Measurements from ENCODE around the gene MTHFD1. TPM values are rescaled to one million over a fixed set of nuclear protein-coding genes. Genes with fewer than 3 reads are reported as not detected.

Gene MTHFD1
- total and polyA plus RNA-seq, 9 of the 15 experiments (the other 6 are each of a cell fraction or from before 2014, with no cell fraction given), result 66.7 to 158 (median 90.9) TPM

DNA sequence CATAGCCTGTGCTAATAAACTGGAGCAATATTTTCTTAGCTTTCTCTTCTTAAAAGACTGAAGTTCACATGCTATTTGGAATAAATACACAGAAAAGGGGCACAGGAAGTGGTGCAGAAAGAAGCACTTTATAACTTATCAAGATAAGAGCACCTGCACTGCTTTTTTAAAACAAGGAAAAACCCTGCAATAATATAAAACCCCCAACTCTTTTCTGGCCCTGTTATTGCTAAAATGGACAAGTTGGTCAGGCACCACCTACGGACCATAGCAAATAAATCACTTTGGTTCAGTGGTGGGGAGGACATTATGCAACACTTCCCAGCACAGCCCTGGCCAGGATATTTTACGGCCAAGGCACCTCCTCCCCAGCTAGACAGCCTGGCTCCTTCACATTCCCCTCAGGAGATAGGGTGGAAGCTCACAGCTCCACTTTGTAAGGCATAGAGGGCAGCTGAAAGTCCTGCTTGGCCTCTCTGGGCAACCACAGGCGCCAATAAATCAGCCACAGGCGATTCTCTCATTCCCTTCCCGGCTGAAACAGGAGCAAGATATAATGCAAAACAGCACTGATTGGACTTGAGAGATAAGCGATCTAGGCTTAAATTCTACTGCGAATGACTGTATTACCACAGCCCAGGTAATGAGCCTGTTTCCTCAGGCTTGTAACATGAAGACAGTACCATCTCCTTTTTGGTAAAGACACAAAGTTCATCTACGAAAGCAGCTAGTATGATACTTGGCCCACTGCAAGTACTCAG is 113.4 kb downstream of the MTHFD1 start (continued):
- no peak for TF ChIP-seq RBM17 (IDR thresholded peaks at IDR 0.05; ENCODE audit: borderline replicate concordance, low read depth, low read length)

GRCh38 chr14:64502456-64502855 is 114.3 kb downstream of the MTHFD1 start:
- ATAC-seq (no peak), DNase-seq (ENCODE audit: extremely low read depth in 1 of 4, low spot score in 3 of 4) (no peak), FAIRE-seq (no peak)
- intact Hi-C loops (cut with micrococcal nuclease) (no loop called here), in situ Hi-C loops (cut with MboI) (no loop called here)
- H3K4me3 ChIP-seq, result peak overlapping the region; percentile 64
- H3K9ac ChIP-seq (ENCODE audit: insufficient read depth in 1 of 2, low read depth in 2 of 2, low read length in 2 of 2), result peak overlapping the region; percentile 85 to 89; a peak in 3 of 4 replicates
- H3K27ac ChIP-seq (ENCODE audit: extremely low read depth, low read depth, low read length), result peak overlapping the region; percentile 91; the same call in 1 of the 3 replicates
- ChIA-PET POLR2A (interaction anchor here (1.0 kb wide), 1 partner anchor 134 kb away, joined by 4 read pairs; no protein-coding TSS in a partner anchor), CTCF (ENCODE audit: low intra/inter-chr PET ratio) (no interaction called here)
- peaks cover 25 to 29% of the 10 kb centered on the region in 2 experiments for H3K4me1 ChIP-seq (replicated peaks in 1 of 2; ENCODE audit: control insufficient read depth in 2 of 2, insufficient read depth in 2 of 2, low read length in 2 of 2)
- peak overlapping the region; percentile 78 for H3K4me2 ChIP-seq (ENCODE audit: insufficient read depth, low read length)
- H3K9me1 ChIP-seq (ENCODE audit: control insufficient read depth, insufficient read depth, low read length), result no peaks in the 10 kb centered on the region
- H2AFZ ChIP-seq (ENCODE audit: low read depth, low read length), result 0 out of 2 replicates have a peak overlapping the region, but pooled peaks have one; percentile 90
- H3K79me2 ChIP-seq (ENCODE audit: control insufficient read depth, insufficient read depth, low read length), result peaks cover 36% of the 10 kb centered on the region
- BruUV-seq (replicated peaks), result no TSS peak
- no peaks in the 10 kb centered on the region for H4K20me1 ChIP-seq (replicated peaks; ENCODE audit: control insufficient read depth, insufficient read depth, low read length)
- 56% methylated on average over 5 of the region's 6 CpGs for WGBS (ENCODE audit: insufficient coverage, low coverage, missing lambda C conversion rate)
- no peaks in the 10 kb centered on the region; the same call in 2 of the 3 replicates for H3K36me3 ChIP-seq (ENCODE audit: control insufficient read depth, insufficient read depth, low read length)
- no peaks in the 10 kb centered on the region for H3K27me3 ChIP-seq (ENCODE audit: control insufficient read depth in 2 of 2, insufficient read depth in 2 of 2, low read length in 2 of 2)
- H3K9me3 ChIP-seq (replicated peaks; ENCODE audit: control insufficient read depth, insufficient read depth, low read depth, low read length), result no peaks in the 10 kb centered on the region
- no peak for TF ChIP-seq ZNF174 (CRISPR knock-in tag; IDR thresholded peaks at IDR 0.05)
